ENCODE measurements around the gene MON1A.
A peak's percentile ranks its signal among the peaks of the same experiment; 100 is the strongest.
"Not testable (repeated sequence)": the region's sequence is repeated elsewhere in the genome, so short reads cannot be mapped to it uniquely, and the experiment has no call there.

MON1A gene

GRCh38 chr3:49910409-49911123, 19.0 kb downstream of the MON1A start:
- DNase-seq (ENCODE audit: extremely low spot score), result no peak
- ChIA-PET CTCF (interaction anchor here (1.1 kb wide), 1 partner anchor 10 kb away, joined by 3 read pairs; no protein-coding TSS in a partner anchor), POLR2A (interaction anchor here (1.4 kb wide), 1 partner anchor 19 kb away, joined by 6 read pairs; the partner anchor contains the start of gene MON1A)
- TF ChIP-seq PKNOX1 (IDR thresholded peaks at IDR 0.05) (no peak), TARDBP (IDR thresholded peaks at IDR 0.05) (no peak), FOXK2 (IDR thresholded peaks at IDR 0.05) (no peak), SP1 (IDR thresholded peaks at IDR 0.05) (no peak), CTBP1 (IDR thresholded peaks at IDR 0.05; ENCODE audit: borderline replicate concordance) (no peak), ARNT (IDR thresholded peaks at IDR 0.05) (no peak), ZNF384 (IDR thresholded peaks at IDR 0.05) (no peak), BHLHE40 (IDR thresholded peaks at IDR 0.05; ENCODE audit: borderline replicate concordance) (no peak), FOXA1 (IDR thresholded peaks at IDR 0.05) (no peak), NFRKB (IDR thresholded peaks at IDR 0.05) (no peak), SUZ12 (IDR thresholded peaks at IDR 0.05) (no peak)

GRCh38 chr3:49908373-49909199, 21.0 kb downstream of the MON1A start:
- TF ChIP-seq FOXA1 (IDR thresholded peaks at IDR 0.05), result no peak
- TF ChIP-seq TARDBP (IDR thresholded peaks at IDR 0.05), result no peak
- TF ChIP-seq HDGF (IDR thresholded peaks at IDR 0.05; ENCODE audit: borderline replicate concordance), result no peak
- TF ChIP-seq BHLHE40 (IDR thresholded peaks at IDR 0.05; ENCODE audit: borderline replicate concordance), result no peak
- no peak for TF ChIP-seq LEF1 (IDR thresholded peaks at IDR 0.05; ENCODE audit: borderline replicate concordance)
- no peak for TF ChIP-seq CTBP1 (IDR thresholded peaks at IDR 0.05; ENCODE audit: borderline replicate concordance)
- TF ChIP-seq SUZ12 (IDR thresholded peaks at IDR 0.05), result no peak
- no peak for TF ChIP-seq NFRKB (IDR thresholded peaks at IDR 0.05)
- no peak for TF ChIP-seq FOXK2 (IDR thresholded peaks at IDR 0.05)
- TF ChIP-seq L3MBTL2 (conservative IDR thresholded peaks at IDR 0.05), result no peak
- CTCF ChIA-PET, result interaction anchor here (1.0 kb wide), 1 partner anchor 8 kb away, joined by 3 read pairs; no protein-coding TSS in a partner anchor
- POLR2A ChIA-PET, result interaction anchor here (2.1 kb wide), 1 partner anchor 21 kb away, joined by 9 read pairs; the partner anchor contains the start of gene MON1A
- DNase-seq (ENCODE audit: extremely low spot score), result no peak

- TF ChIP-seq ARNT (IDR thresholded peaks at IDR 0.05), result no peak
- no peak for TF ChIP-seq L3MBTL2 (conservative IDR thresholded peaks at IDR 0.05)
- no peak for TF ChIP-seq FOXA1 (IDR thresholded peaks at IDR 0.05)
- TF ChIP-seq SUZ12 (IDR thresholded peaks at IDR 0.05), result no peak
- TF ChIP-seq BHLHE40 (IDR thresholded peaks at IDR 0.05; ENCODE audit: borderline replicate concordance), result no peak
- TF ChIP-seq FOXK2 (IDR thresholded peaks at IDR 0.05), result no peak
- peak; percentile 56 for DNase-seq (ENCODE audit: extremely low spot score)
- ChIA-PET POLR2A (interaction anchor here (1.9 kb wide), 1 partner anchor 23 kb away, joined by 7 read pairs; the partner anchor contains the start of gene MON1A), CTCF (no interaction called here)
Observed at GRCh38 chr3:49906073-49906743, 23.4 kb downstream of the MON1A start.

- ChIA-PET CTCF (interaction anchor here (1.2 kb wide), 1 partner anchor 27 kb away, joined by 3 read pairs; no protein-coding TSS in a partner anchor), POLR2A (interaction anchor here (1.0 kb wide), 1 partner anchor 10 kb away, joined by 3 read pairs; no protein-coding TSS in a partner anchor)
- not testable (repeated sequence) for DNase-seq (ENCODE audit: extremely low spot score)
Observed at GRCh38 chr3:49904448-49904847, 25.2 kb downstream of the MON1A start.

GRCh38 chr3:49903451-49904424, 25.9 kb downstream of the MON1A start, which contains the start of gene MST1R:
Gene MST1R (minus strand): TSS chr3:49903873. CDS start chr3:49903609, 264 bp downstream.
- no peak for TF ChIP-seq FOXM1 (IDR thresholded peaks at IDR 0.05; ENCODE audit: borderline replicate concordance)
- no peak for TF ChIP-seq FOXK2 (IDR thresholded peaks at IDR 0.05)
- TF ChIP-seq ARNT (IDR thresholded peaks at IDR 0.05), result no peak
- no peak for TF ChIP-seq SUZ12 (IDR thresholded peaks at IDR 0.05)
- no peak for TF ChIP-seq LEF1 (IDR thresholded peaks at IDR 0.05; ENCODE audit: borderline replicate concordance)
- no peak for TF ChIP-seq ELF4 (IDR thresholded peaks at IDR 0.05)
- no peak for TF ChIP-seq HDGF (IDR thresholded peaks at IDR 0.05; ENCODE audit: borderline replicate concordance)
- DNase-seq (ENCODE audit: extremely low spot score), result peak; percentile 59
- ChIA-PET POLR2A (interaction anchor here (1.0 kb wide), 2 partner anchors 11 to 26 kb away, joined by 3 read pairs; partner anchors contain the start of gene MON1A), CTCF (no interaction called here)

Measured in HEK293T (cell line).